Neural cell (in vitro differentiated cells): ENCODE results near the gene RAPGEF3. TPM values are rescaled to one million over a fixed set of nuclear protein-coding genes. Genes with fewer than 3 reads are reported as not detected.

ENCODE experiments used
- H2AFZ ChIP-seq: fragments of 200-600, 300-800 bp; sonication (generic), shearing (Covaris generic); 2 replicates; pipeline ENCODE4 v1.6.0; 2014; ENCODE audit warnings: low read depth, mild to moderate bottlenecking, antibody characterized with exemption, low read length, moderate library complexity
- H3F3A ChIP-seq: fragments of 200-600 bp; shearing (Covaris generic); 2 replicates; pipeline ENCODE4 v1.6.1; 2016; ENCODE audit warnings: mild to moderate bottlenecking, moderate library complexity, mixed read lengths, antibody characterized with exemption, low read length; ENCODE audit not compliant: insufficient read depth, poor library complexity, severe bottlenecking
- H3K27ac ChIP-seq: fragments of 200-600, 300-800 bp; sonication (generic), shearing (Covaris generic); 2 replicates; pipeline ENCODE4 v1.5.1; 2014; ENCODE audit warnings: mild to moderate bottlenecking, low read length, moderate library complexity
- H3K27me3 ChIP-seq: fragments of 300-800, 200-600 bp; sonication (generic), shearing (Covaris generic); 2 replicates; pipeline ENCODE4 v1.6.0; 2014; ENCODE audit warnings: mild to moderate bottlenecking, low read depth, low read length, moderate library complexity; ENCODE audit not compliant: insufficient read depth
- H3K36me3 ChIP-seq: fragments of 300-800, 200-600 bp; sonication (generic), shearing (Covaris generic); 2 replicates; pipeline ENCODE4 v1.5.1; 2014; ENCODE audit warnings: mild to moderate bottlenecking, antibody characterized with exemption, low read length, moderate library complexity; ENCODE audit not compliant: insufficient read depth
- H3K4me2 ChIP-seq: fragments of 300-800, 200-600 bp; sonication (generic), shearing (Covaris generic); 2 replicates; pipeline ENCODE4 v1.6.0; 2014; ENCODE audit warnings: mild to moderate bottlenecking, low read length
- H3K4me3 ChIP-seq: fragments of 300-800, 200-600 bp; sonication (generic), shearing (Covaris generic); 2 replicates; pipeline ENCODE4 v1.5.1; 2014; ENCODE audit warnings: mild to moderate bottlenecking, low read length, moderate library complexity
- H3K79me2 ChIP-seq: fragments of 200-600 bp; shearing (Covaris generic); replicated peaks from 2 replicates; pipeline ENCODE4 v1.6.0; 2014; ENCODE audit warnings: mild to moderate bottlenecking, low read length, moderate library complexity; ENCODE audit not compliant: insufficient read depth
- H3K9ac ChIP-seq: fragments of 300-800, 200-600 bp; sonication (generic), shearing (Covaris generic); 2 replicates; pipeline ENCODE4 v1.6.1; 2016; ENCODE audit warnings: mild to moderate bottlenecking, low read length, mixed read lengths
- H3K9me2 ChIP-seq: fragments of 200-600 bp; shearing (Covaris generic); 2 replicates; pipeline ENCODE4 v1.6.1; 2016; ENCODE audit warnings: mild to moderate bottlenecking, low read length, mixed read lengths; ENCODE audit not compliant: insufficient read depth
- H3K9me3 ChIP-seq: fragments of 200-600, 300-800 bp; sonication (generic), shearing (Covaris generic); 2 replicates; pipeline ENCODE4 v1.6.1; 2016; ENCODE audit warnings: mild to moderate bottlenecking, mixed run types, low read length, moderate library complexity, mixed read lengths
- H4K20me1 ChIP-seq: fragments of 200-600 bp; shearing (Covaris generic); 2 replicates; pipeline ENCODE4 v1.6.1; 2016; ENCODE audit warnings: mild to moderate bottlenecking, mixed run types; ENCODE audit not compliant: insufficient read depth
- EP300 ChIP-seq: fragments of 450-650 bp; conservative IDR thresholded peaks from 2 replicates; pipeline ENCODE4 v1.6.1; 2014; ENCODE audit warnings: antibody characterized with exemption, mild to moderate bottlenecking, moderate library complexity; ENCODE audit not compliant: poor library complexity, severe bottlenecking
- EZH2 ChIP-seq: fragments of 200-600, 300-800 bp; shearing (Covaris generic), sonication (generic); IDR thresholded peaks from 2 replicates; pipeline ENCODE4 v1.6.1; 2014; ENCODE audit warnings: antibody characterized with exemption, low read length, borderline replicate concordance, mild to moderate bottlenecking; ENCODE audit not compliant: insufficient read depth, poor library complexity, severe bottlenecking
- MXI1 ChIP-seq: fragments of 450-650 bp; conservative IDR thresholded peaks from 2 replicates; pipeline ENCODE4 v1.6.1; 2014; ENCODE audit warnings: antibody characterized with exemption, mild to moderate bottlenecking; ENCODE audit not compliant: poor library complexity, severe bottlenecking
- POLR2AphosphoS5 ChIP-seq: IDR thresholded peaks from 2 replicates; pipeline ENCODE4 v1.6.1; 2012
- RAD21 ChIP-seq: fragments of 450-650 bp; conservative IDR thresholded peaks from 2 replicates; pipeline ENCODE4 v1.6.1; 2014; ENCODE audit warnings: antibody characterized with exemption, mild to moderate bottlenecking, moderate library complexity
- SMC3 ChIP-seq: fragments of 450-650 bp; conservative IDR thresholded peaks from 2 replicates; pipeline ENCODE4 v1.6.1; 2014; ENCODE audit warnings: antibody characterized with exemption, mild to moderate bottlenecking, moderate library complexity; ENCODE audit not compliant: poor library complexity
- TAF1 ChIP-seq: IDR thresholded peaks from 2 replicates; pipeline ENCODE4 v1.6.1; 2012; ENCODE audit warnings: low read depth
- polyA plus RNA-seq: library from polyadenylated mRNA; depleted of rRNA; stranded (reverse); fragments of >200 nt; gene quantifications from 2 replicates; pipeline ENCODE4 v1.2.3, GENCODE V29; 2014
- TF ChIP-seq, protein P1 (sequence below): fragments of 450-650 bp; IDR thresholded peaks from 2 replicates; pipeline ENCODE4 v1.5.1; 2014; ENCODE audit warnings: antibody characterized with exemption, mild to moderate bottlenecking, moderate library complexity; ENCODE audit not compliant: poor library complexity, severe bottlenecking
- TF ChIP-seq, protein P2 (sequence below): IDR thresholded peaks from 2 replicates; pipeline ENCODE4 v1.6.1; 2012; ENCODE audit warnings: borderline replicate concordance

Gene RAPGEF3
- polyA plus RNA-seq, 1 donor from 2014 or later: 1.5 TPM

DNA sequence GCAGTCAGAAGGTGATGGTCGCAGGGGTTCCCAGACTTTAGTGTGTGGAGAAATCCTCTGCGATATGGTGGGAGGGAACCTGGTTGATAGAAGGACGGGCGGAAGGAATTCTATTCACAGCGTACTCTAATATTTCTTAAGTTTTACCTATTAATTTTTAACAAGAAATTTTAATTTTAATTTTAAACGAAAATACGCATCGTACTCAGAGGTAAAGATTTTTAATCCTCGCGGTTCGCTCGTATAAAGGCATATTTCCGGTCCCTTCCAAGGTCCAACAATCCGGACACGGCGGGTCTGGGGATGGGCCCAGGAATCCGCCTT lies 14.0 kb upstream of the RAPGEF3 start:
- Histone ChIP-seq H3F3A (no peaks in the 10 kb centered on the region), H3K9ac (peak overlapping the region; percentile 82), H3K9me3 (no peaks in the 10 kb centered on the region), H3K27ac (no peak overlapping the region), H3K9me2 (no peaks in the 10 kb centered on the region), H3K4me2 (peak overlapping the region; percentile 41), H3K4me3 (peak overlapping the region; percentile 90), H3K36me3 (no peaks in the 10 kb centered on the region), H3K79me2 (no peaks in the 10 kb centered on the region), H2AFZ (peak overlapping the region; percentile 25), H3K27me3 (no peaks in the 10 kb centered on the region), H4K20me1 (no peaks in the 10 kb centered on the region)
- TF ChIP-seq, protein P1, sequence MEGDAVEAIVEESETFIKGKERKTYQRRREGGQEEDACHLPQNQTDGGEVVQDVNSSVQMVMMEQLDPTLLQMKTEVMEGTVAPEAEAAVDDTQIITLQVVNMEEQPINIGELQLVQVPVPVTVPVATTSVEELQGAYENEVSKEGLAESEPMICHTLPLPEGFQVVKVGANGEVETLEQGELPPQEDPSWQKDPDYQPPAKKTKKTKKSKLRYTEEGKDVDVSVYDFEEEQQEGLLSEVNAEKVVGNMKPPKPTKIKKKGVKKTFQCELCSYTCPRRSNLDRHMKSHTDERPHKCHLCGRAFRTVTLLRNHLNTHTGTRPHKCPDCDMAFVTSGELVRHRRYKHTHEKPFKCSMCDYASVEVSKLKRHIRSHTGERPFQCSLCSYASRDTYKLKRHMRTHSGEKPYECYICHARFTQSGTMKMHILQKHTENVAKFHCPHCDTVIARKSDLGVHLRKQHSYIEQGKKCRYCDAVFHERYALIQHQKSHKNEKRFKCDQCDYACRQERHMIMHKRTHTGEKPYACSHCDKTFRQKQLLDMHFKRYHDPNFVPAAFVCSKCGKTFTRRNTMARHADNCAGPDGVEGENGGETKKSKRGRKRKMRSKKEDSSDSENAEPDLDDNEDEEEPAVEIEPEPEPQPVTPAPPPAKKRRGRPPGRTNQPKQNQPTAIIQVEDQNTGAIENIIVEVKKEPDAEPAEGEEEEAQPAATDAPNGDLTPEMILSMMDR: peak; percentile 51
- TF ChIP-seq MXI1: no peak

DNA sequence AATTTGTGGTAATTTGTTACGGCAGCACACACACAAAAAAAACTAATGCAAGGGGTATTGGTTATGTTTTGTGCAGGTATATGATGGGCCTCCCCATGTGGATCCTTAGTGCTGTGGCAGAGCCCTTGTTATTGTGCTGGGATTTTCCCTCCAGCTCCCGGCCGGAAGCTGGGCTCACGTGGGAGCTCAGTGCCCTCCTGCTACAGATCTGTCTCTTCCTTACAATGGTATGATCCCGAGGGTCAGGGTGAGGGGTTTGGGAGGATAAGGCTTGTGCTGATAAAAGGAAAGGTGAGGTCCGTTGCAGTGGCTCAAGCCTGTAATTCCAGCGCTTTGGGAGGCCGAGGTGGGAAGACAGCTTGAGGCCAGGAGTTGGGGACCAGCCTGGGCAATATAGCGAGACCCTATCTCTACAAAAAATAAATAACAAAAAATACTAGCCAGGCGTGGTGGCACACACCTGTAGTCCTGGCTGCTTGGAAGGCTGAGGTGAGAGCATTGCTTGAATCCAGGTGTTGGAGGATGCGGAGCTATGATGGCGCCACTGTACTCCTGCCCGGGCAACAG lies 13.5 kb upstream of the RAPGEF3 start:
- H3K27me3 ChIP-seq: no peaks in the 10 kb centered on the region
- no peak overlapping the region for H2AFZ ChIP-seq
- H4K20me1 ChIP-seq: no peaks in the 10 kb centered on the region
- H3F3A ChIP-seq: no peaks in the 10 kb centered on the region
- H3K9ac ChIP-seq: peak overlapping the region; percentile 82
- no peaks in the 10 kb centered on the region for H3K79me2 ChIP-seq
- H3K4me2 ChIP-seq: no peak overlapping the region
- no peaks in the 10 kb centered on the region for H3K9me3 ChIP-seq
- no peaks in the 10 kb centered on the region for H3K36me3 ChIP-seq
- TF ChIP-seq EZH2 (no peak), POLR2AphosphoS5 (no peak), SMC3 (no peak), EP300 (no peak)
- H3K27ac ChIP-seq: no peak overlapping the region
- peak overlapping the region; percentile 90 for H3K4me3 ChIP-seq
- no peaks in the 10 kb centered on the region for H3K9me2 ChIP-seq

DNA sequence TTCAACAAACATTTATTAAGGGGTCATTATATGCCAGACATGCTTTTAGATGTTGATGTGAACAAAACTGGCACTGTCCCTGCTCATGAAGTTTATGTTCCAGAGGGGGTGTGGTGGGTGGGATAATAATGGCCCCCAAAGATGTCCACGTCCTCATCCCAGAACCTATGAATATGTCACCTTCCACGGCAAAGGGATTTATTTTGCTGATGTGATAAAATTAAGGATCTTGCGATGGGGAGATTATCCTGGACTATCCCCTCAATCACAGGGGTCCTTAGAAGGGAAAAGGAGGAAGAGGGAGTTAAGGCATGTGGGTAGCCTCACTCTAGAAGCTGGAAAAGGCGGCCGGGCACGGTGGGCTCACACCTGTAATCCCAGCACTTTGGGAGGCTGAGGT lies 12.6 kb upstream of the RAPGEF3 start:
- H3K9ac ChIP-seq: no peak overlapping the region
- no peaks in the 10 kb centered on the region for H3K9me2 ChIP-seq
- no peaks in the 10 kb centered on the region for H3K36me3 ChIP-seq
- no peaks in the 10 kb centered on the region for H3F3A ChIP-seq
- H3K79me2 ChIP-seq: no peaks in the 10 kb centered on the region
- no peaks in the 10 kb centered on the region for H3K27me3 ChIP-seq
- no peak overlapping the region for H3K27ac ChIP-seq
- TF ChIP-seq EZH2 (no peak), MXI1 (no peak), EP300 (no peak), SMC3 (no peak), POLR2AphosphoS5 (no peak), RAD21 (no peak), TAF1 (no peak)
- TF ChIP-seq, protein P1: no peak
- TF ChIP-seq, protein P2, sequence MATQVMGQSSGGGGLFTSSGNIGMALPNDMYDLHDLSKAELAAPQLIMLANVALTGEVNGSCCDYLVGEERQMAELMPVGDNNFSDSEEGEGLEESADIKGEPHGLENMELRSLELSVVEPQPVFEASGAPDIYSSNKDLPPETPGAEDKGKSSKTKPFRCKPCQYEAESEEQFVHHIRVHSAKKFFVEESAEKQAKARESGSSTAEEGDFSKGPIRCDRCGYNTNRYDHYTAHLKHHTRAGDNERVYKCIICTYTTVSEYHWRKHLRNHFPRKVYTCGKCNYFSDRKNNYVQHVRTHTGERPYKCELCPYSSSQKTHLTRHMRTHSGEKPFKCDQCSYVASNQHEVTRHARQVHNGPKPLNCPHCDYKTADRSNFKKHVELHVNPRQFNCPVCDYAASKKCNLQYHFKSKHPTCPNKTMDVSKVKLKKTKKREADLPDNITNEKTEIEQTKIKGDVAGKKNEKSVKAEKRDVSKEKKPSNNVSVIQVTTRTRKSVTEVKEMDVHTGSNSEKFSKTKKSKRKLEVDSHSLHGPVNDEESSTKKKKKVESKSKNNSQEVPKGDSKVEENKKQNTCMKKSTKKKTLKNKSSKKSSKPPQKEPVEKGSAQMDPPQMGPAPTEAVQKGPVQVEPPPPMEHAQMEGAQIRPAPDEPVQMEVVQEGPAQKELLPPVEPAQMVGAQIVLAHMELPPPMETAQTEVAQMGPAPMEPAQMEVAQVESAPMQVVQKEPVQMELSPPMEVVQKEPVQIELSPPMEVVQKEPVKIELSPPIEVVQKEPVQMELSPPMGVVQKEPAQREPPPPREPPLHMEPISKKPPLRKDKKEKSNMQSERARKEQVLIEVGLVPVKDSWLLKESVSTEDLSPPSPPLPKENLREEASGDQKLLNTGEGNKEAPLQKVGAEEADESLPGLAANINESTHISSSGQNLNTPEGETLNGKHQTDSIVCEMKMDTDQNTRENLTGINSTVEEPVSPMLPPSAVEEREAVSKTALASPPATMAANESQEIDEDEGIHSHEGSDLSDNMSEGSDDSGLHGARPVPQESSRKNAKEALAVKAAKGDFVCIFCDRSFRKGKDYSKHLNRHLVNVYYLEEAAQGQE: no peak
- H4K20me1 ChIP-seq: no peaks in the 10 kb centered on the region
- H3K4me2 ChIP-seq: no peak overlapping the region
- H3K4me3 ChIP-seq: no peak overlapping the region
- no peaks in the 10 kb centered on the region for H3K9me3 ChIP-seq
- no peak overlapping the region for H2AFZ ChIP-seq
